ENCODE measurements around the gene C6orf141. TPM values are rescaled to one million over a fixed set of nuclear protein-coding genes. Genes with fewer than 3 reads are reported as not detected.

Gene C6orf141
- total RNA-seq, 1 experiment from 2014 or later: 0.15 TPM

GRCh38 chr6:49514571-49515484 is 35.6 kb upstream of the C6orf141 start:
- no peak overlapping the region for H3K27ac ChIP-seq (ENCODE audit: low read length)
- H3K9me3 ChIP-seq (ENCODE audit: control insufficient read depth, insufficient read depth, low read depth, low read length): no peaks in the 10 kb centered on the region
- ChIA-PET POLR2A (no interaction called here), CTCF (no interaction called here)
- no peaks in the 10 kb centered on the region for H3K27me3 ChIP-seq (ENCODE audit: control insufficient read depth, insufficient read depth, low read length)
- no peak for TF ChIP-seq CTCF (IDR thresholded peaks at IDR 0.05)
- TF ChIP-seq REST (IDR thresholded peaks at IDR 0.05; ENCODE audit: insufficient read depth in 1 of 2, low read depth in 2 of 2, low read length in 1 of 2): no peak
- no peak for TF ChIP-seq TCF7L2 (IDR thresholded peaks at IDR 0.05; ENCODE audit: low read depth, low read length)
- TF ChIP-seq POLR2AphosphoS5 (IDR thresholded peaks at IDR 0.05; ENCODE audit: low read depth, low read length): no peak
- TF ChIP-seq SIN3A (IDR thresholded peaks at IDR 0.05; ENCODE audit: borderline replicate concordance, insufficient read depth, low read depth, low read length): no peak
- no peak for ATAC-seq
- DNase-seq (ENCODE audit: low read depth, low spot score): no peak
- no peaks in the 10 kb centered on the region for H3K4me1 ChIP-seq (ENCODE audit: control insufficient read depth, insufficient read depth, low read length)
- intact Hi-C loops (cut with micrococcal nuclease; ENCODE audit: unreplicated experiment) (no loop called here), in situ Hi-C loops (cut with HindIII; ENCODE audit: low pct_unique_long_range_greater_than_20kb, low sequenced_read_pairs) (no loop called here)
- H3K36me3 ChIP-seq (ENCODE audit: control insufficient read depth, insufficient read depth, low read length): no peaks in the 10 kb centered on the region
- no peak overlapping the region for H3K4me3 ChIP-seq (ENCODE audit: low read depth in 2 of 2, low read length in 2 of 2)
- no TSS peak for BruUV-seq (replicated peaks)

GRCh38 chr6:49515485-49516146 is 34.9 kb upstream of the C6orf141 start:
- no peaks in the 10 kb centered on the region for H3K36me3 ChIP-seq (ENCODE audit: control insufficient read depth, insufficient read depth, low read length)
- in situ Hi-C loops (cut with HindIII; ENCODE audit: low pct_unique_long_range_greater_than_20kb, low sequenced_read_pairs): no loop called here
- H3K27me3 ChIP-seq (ENCODE audit: control insufficient read depth, insufficient read depth, low read length): no peaks in the 10 kb centered on the region
- ChIA-PET POLR2A (no interaction called here), CTCF (no interaction called here)
- TF ChIP-seq CTCF (IDR thresholded peaks at IDR 0.05) (no peak), POLR2AphosphoS5 (IDR thresholded peaks at IDR 0.05; ENCODE audit: low read depth, low read length) (no peak), REST (IDR thresholded peaks at IDR 0.05; ENCODE audit: insufficient read depth in 1 of 2, low read depth in 2 of 2, low read length in 1 of 2) (no peak), TCF7L2 (IDR thresholded peaks at IDR 0.05; ENCODE audit: low read depth, low read length) (no peak), SIN3A (IDR thresholded peaks at IDR 0.05; ENCODE audit: borderline replicate concordance, insufficient read depth, low read depth, low read length) (no peak)
- no peaks in the 10 kb centered on the region for H3K9me3 ChIP-seq (ENCODE audit: control insufficient read depth, insufficient read depth, low read depth, low read length)
- no TSS peak for BruUV-seq (replicated peaks)
- DNase-seq (ENCODE audit: low read depth, low spot score): no peak
- ATAC-seq: no peak
- no peak overlapping the region for H3K27ac ChIP-seq (ENCODE audit: low read length)
- intact Hi-C loops (cut with micrococcal nuclease; ENCODE audit: unreplicated experiment): no loop called here
- H3K4me3 ChIP-seq (ENCODE audit: low read depth in 2 of 2, low read length in 2 of 2): no peak overlapping the region
- no peaks in the 10 kb centered on the region for H3K4me1 ChIP-seq (ENCODE audit: control insufficient read depth, insufficient read depth, low read length)
